Kasumi-1 (cell line): Measurements from ENCODE around the gene IL23R.

Source experiments
- DNase-seq, 2 experiments: peaks; one replicate each; lab custom pipeline; 2025; lab: John Stamatoyannopoulos, UW

The IL23R gene

DNA sequence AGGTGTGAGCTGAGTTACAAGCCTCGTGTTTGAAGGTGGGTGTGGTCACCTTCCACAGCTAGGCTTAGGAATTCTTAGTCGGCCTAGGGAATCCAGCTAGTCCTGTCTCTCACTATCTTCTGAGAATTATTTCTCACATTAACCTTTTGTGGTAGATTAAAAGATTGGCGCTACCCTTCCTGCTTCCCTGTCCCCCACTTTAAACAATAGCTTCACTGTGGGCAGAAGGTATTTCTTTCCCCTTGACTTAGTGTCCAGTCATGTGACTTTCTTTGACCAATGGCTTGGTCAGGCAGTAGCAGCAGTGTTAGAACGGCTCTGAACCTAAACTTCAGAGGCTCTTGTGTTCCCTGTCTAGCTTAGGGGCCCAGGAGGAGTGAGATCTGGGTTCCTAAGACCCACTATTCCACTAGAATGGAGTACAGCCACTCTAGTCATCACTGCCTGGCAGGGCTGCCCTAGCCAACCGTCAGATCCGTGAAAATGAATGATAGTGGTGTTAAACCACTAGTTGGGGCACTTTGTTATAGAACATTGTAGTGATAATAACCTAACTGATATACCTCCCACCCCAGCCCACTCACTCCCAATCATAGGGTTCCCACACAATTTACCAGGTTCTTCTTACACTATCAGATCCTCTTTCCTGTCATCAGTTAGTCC lies 17.6 kb upstream of the IL23R start:
- no peak for DNase-seq

DNA sequence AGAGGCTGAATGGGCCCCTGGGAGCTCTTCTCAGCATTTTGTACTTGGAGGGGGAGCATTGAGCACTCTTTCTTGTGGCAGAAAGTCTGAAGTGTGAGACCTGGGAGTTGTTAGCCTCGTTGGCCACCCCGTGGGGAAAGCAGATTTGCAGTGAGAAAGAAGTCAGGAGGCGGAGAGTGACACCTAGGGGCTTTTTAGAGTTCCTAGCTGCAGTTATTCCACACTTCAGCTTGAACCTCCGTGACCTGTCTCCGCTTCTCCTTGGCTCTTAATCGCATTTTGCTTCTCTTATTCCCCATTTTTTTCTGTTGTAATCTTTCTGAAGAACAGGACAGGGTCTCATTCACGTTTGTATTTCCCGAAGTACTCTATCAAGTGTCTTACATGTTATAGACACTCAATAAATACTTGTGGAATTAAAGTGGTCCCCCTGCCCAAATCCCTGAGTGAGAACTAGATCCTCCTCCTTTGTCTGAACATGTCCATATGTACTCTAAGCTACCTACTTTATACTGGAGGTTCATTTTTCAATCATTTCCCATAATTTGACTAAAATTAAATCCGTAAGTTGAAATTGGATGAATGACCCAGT lies 17.0 kb upstream of the IL23R start:
- DNase-seq, result peak; percentile 88 to 94

DNA sequence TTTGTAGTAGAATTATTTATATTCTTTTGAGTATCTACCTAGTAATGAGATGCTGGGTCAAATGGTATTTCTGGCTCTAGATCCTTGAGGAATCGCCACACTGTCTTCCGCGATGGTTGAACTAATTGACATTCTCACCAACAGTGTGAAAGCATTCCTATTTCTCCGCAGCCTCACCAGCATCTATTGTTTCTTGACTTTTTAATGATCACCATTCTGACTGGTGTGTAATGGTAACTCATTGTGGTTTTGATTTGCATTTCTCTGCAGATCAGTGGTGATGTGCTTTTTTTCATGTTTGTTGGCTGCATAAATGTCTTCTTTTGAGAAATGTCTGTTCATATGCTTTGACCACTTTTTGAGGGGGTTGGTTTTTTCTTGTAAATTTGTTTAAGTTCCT lies 15.3 kb upstream of the IL23R start:
- DNase-seq, result no peak

DNA sequence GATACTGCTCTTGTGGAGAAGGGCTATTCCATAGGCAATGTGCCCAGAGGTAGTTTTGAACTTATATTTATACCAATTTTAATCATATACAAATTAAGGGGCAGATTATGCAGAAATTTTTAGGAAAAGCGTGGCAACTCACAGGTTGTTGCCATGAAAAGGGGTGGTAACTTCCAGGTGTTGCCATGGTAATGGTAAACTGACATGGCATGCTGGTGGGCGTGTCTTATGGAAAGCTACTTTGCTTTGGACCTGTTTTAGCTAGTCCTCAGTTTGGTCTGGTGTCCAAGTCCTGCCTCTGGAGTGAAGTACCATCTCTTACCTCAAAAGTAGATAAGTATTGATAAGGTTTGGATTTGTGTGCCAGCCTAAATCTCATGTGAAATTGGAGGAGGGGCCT lies 7.9 kb upstream of the IL23R start:
- no peak for DNase-seq

DNA sequence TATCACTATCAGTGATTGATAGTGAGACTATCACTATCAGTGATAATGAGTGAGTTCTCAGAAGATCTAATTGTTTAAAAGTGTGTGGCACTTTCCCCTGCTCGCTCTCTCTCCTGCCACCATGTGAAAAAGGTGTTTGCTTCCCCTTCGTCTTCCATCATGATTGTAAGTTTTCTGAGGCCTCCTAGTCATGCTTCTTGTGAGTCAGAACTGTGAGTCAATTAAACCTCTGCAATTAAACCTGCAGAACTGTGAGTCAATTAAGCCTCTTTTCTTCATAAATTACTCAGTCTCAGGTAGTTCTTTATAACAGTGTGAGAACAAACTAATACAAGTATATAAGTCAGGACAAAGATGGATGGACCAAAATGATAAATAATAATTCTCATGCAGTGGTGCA lies 7.0 kb upstream of the IL23R start:
- no peak for DNase-seq

DNA sequence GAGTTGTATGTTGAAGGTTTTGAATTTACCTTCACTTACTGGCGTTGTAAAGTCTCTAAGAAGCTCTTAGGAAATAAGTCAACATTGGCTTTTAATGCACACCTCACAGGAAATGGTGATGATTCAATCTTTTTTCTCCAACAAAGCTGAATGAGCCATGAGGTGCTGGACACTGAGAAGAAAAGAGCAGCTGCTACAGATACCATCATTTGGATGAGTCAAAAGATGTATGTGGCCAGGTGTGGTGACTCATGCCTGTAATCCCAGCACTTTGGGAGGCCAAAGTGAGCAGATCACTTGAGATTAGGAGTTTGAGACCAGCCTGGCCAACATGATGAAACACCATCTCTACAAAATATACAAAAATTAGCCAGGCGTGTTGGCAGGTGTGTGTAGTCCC lies 3.3 kb upstream of the IL23R start:
- DNase-seq, result no peak

DNA sequence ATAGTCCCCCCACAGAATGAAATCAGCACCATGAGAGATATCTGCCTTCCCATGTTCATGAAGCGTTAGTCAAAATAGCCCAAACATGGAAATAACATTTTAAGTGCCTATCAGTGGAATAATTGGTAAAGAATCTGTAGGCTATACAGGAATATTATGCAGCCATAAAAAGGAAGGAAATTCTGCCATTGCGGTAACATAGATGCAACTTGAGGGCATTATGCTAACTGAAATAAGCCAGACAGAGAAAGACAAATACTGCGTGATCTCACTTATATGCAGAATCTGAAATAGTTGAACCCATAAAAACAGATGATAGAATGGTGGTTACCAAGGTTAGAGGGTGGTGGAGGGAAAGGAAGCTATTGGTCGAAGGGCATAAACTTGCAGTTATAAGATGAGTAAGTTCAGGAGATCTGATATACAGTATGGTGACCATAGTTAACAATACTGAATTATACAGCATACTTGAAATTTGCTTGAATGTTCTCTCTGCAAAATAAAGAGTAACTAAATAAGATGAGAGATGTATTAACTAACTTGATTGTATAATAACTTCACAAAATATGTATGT lies 699 bp upstream of the IL23R start:
- no peak for DNase-seq

DNA sequence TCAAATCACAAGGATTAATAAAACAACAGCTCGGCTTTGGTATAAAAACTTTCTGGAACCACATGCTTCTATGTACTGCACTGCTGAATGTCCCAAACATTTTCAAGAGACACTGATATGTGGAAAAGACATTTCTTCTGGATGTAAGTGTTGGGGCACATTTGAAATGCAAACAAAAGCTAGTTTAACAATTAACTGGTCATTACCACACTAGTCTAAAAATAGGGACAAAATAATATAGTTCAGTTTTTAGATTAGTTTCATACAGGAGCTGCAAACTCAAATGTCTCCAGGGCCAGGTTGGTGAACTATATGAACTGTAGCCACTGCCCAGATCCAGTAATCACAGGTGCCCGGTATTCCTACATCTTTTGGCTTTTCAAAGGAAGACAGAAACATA lies 3.2 kb downstream of the IL23R start:
- no peak for DNase-seq

DNA sequence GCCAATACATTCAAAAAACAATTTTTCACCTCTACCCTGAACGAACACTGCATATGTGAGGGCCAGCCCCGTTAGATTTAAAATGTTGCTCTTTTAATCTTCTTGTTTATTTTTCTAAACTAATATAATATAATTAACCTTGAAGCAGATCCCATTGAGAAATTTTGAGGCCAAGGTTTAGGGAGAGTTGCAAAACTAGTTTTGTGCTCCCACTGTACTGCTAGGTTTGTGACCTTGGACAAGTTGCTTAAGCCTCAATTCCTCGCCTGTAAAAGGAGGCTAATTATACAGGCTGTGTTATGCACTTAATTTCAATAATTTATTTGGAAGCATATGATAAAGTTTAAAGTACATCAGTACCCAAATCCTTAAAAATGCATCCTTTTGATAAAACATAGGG lies 3.7 kb downstream of the IL23R start:
- no peak for DNase-seq

DNA sequence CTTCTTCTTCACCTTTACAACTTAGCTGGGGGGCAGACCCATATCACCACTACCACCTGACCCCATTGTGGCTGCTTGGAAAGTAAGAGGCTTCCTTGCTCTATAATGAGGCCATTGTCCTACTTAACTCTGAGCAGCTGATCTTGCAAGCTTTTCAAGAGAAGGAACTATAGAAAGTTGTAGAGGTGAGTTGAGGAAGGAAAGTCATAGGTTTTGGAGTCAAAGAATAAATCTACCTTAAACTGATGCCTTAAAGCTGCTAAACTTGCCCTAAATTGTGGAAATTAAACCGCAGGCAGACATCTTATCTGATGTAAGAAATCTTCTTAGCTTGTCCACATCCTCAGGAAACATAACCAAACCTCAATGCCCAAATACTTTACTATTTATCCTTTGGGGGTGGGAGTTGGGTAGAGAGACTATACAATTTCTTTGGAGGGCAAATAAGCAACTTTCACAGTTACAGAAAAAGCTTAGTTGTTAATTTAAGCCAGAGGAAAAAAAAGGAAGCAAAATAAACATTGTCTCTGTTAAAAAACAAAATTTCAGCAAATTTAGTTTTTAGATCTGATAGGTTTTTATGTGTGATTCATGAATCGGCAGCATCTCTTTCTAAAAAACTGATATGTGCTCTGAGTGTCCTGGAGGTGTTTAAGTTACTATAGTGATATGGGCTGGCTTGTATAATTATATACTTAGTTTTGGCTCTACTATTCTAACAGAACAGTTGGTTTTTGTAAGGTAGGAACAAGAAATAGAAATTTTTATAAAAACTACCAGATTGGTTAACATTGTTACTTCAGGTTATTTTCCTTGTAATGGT lies 4.7 kb downstream of the IL23R start:
- peak; percentile 12 to 26 for DNase-seq

DNA sequence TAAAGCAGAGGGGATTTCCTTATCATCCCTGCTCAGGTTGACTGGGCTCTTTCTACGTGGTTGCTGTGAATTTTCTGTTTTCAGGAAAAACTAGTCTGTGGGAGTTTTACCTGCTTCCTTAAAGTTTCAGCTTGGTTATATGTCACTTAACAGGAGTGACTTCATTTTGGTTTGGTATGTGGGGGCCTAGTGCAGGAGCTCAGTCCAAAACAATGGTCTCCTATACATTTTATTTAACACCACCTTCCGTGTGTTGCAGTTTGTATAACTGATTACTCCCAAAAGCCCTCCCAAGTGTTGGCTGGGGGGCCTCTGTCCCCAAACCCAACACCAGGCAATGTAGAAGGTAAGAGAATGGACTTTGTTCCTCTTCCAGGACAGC lies 5.3 kb downstream of the IL23R start:
- DNase-seq, result no peak

DNA sequence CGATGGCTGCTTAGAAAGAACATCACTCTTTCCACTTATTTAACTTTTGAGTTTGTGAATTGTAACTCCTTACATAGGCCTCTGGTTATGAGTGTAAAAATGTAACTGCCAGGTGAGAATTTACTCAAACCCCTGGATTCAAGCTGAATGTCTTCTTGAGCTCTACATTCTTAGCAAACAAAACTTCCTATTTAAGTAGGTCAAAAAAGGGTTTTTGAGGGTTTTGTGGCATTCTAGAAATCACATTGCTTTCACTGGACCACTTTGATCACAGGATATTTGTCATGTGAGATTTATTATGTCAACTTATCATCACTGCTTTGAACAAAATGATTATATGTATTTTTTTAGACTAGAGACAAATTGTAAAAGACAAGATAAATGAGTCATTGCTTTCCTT lies 5.7 kb downstream of the IL23R start:
- DNase-seq, result no peak

DNA sequence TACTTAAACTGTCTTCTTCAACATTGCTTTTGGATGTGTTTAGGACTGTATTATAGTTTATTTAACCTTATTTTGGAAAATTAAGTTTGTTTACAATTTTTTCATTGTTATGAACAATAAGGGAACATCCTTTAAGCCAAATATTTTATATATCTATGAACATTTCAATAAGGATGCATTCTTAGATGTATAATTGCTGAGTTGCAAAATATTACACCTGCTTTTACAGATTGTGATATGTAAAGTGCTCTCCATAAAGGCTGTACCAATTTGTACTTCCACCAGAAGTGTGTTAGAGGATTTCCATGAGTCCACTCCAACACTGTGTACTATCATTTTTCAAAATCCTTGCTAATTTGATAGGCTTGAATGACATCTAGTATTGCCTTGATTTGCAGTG lies 7.7 kb downstream of the IL23R start:
- DNase-seq, result no peak

DNA sequence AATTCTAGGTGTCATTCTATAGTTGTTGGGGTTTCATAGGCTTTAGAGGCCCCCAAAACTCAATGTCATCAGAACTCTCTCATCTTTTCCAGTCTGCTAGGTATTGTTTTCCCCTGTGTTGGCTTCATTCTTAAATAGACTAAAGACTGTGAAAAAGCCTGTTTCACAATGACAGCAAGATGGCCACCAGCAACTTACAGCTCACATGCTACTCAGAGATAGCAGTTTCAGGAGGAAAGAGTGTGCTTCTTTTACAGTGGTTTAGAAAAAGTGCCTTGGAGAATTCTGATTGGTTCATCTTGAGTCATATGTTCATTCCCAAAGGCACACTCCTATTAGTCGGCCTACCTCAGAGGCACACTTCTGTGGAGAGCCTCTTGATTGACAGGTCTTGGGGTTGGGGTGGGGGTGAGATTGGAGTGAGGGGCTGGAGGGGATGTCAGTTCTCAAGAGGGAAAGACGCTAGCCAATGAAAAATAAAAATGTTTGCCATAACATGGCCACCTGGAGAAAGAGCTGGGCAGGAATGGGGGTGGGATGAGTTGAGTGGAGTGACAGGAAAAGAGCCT lies 8.5 kb downstream of the IL23R start:
- no peak for DNase-seq

DNA sequence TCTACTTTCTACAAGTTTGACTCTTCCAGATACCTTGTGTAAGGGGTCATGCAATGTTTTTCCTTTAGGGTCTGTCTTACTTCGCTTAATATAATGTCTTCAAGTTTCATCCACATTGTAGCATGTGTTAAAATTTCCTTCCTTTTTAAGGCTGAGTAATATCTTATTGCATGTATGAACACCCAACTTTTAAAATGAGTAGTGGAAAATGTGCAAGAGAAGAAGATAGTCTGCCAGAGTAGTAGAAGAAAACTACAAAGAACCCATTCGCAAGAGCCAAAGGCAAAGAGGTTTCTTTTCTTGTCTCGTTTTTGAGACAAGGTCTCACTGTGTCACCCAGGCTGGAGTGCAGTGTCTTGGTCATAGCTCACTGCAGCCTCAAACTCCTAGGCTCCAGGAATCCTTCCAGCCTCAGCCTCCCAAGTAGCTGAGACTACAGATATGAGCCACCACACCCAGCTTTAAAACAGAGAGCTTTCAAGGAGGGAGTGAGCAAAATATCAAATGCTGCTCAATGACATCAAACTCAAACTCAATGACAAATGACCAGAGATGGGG lies 9.4 kb downstream of the IL23R start:
- DNase-seq, result no peak

DNA sequence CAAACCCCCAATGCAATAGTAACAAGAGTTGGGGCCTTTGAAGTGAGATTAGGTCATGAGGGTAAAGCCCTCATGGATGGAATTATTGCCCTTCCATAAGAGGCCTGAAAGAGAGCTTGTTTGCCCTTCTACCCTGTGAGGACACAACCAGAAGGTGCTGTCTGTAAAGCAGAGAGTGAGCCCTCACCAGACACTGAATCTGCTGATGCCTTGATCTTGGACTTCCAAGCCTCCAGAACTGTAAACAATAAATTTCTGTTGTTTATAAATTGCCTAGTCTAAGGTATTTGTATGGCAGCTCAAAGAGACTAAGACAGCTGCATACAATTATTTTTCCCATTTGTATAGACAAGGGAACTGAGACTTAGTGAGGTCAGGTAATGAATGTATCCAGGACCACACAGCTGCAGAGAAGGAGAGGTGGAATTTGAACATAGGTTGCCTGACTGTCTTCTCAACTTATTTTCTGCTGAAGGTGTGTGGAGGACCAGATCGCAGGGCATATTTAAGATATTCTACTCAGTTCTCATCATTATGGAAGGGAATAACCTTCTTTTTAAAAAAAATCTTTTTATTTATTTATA lies 18.7 kb downstream of the IL23R start:
- DNase-seq, result no peak

DNA sequence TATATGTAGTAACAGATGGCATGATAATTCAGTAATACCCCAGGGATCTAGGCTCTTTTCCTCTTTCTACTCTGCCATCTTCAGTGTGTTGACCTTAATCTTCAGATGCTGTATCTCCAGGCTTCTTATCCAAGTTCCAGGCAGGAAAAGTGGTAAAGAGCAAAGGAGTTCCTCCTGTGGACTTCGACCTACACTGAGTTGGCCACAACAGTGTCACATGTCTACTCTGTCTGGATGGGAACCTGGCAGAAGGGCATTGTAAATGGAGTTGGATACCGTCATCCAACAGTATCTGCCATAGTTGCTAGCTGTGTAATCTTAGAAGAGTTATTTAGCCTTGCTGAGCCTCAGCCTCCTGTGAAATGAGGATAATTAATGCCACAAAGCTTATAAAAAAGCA lies 21.9 kb downstream of the IL23R start:
- no peak for DNase-seq

DNA sequence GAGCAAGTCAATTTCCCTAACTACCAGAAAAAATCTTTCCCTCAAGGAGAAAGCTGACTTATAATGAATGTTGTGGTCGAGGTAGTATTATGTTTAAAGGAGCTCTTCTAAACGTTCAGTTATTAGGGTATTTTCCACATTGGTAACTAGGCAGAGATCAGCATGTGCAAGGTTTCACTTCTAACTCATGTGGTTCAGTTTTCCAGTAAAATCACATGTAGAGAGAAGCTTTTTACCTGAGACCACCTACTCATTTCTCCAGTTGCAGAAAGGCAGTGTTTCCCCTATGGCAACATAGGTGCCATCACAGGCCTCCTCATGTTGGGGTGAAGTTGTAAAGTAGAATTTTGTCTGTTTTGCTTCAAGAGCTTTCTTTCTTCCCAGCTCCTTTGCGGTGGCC lies 23.7 kb downstream of the IL23R start:
- DNase-seq, result no peak

DNA sequence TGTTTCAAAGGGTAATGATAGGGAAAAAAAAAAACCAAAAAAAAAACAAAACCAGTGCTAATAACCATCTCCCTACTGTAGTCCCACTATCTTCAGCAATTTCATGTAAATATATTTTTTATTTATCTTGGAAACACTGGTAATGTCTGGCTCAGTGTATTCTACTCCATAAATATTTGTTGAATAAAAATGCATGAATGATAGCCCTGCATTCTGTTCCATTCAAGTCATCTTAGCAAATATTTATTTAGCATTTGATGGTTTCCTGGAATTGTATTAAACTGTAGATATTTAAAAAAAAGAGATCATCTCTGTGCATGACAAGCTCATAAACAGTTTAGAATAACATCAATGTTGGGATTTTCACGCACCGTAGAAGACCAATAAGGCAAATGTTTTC lies 24.2 kb downstream of the IL23R start:
- no peak for DNase-seq

DNA sequence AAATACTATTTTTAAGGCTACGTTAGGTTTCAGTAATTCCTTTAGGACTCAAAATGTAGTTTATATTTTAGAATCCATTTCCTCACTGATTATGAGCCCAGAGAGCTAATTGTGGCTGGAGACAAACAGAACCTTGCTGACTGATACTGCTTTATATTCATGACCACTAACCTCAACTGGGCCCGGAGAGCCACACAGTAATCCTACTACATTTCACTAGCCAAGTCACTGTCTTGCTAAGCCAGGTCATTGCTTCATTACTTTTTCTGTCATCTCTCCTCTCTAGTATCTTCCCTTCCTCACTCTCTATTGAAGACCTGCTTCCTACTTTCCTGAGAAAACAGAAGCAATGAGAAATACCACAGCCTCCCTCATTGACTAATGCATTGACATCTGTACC lies 24.7 kb downstream of the IL23R start:
- DNase-seq, result no peak

DNA sequence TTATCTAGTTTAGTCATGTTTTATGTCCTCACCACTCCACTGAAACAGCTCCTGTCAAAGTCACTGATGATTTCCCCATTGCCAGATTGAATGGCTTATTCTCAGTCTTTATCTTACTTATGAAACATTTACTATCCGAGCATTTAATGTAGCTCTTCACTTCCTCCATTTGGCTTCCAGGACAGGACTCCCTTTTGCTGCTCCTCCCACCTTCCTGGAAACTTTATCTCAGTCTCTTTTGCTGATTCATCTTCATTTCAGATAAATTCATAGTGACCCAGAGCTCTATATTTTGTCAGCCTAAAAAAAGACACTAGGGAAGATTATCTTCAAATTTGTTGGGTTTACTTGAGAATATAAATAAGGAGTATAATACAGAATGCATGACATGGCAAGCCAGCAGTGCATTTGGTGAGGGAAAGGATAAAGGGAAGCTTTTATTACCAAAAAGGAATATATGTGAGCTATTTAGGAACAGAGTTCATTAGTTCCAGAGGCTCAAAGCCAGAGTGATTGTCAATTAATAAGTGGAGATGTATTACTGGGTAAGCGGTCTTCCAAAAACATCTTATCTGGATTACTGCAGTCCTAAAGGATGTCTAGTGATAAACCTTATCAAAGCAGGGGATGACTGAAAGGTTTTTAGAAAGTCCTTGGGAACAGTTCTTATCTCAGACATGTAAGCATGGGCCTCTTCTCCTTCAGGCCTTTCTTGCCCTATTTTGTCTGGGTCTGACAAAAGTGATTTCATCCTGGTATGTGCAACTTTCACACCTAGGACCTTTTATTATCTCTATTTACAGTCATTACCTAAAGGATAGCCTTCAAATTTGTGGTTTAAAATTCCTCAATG lies 25.6 kb downstream of the IL23R start:
- peak in 1 of 2 experiments; percentile 6 for DNase-seq
